A549 (cell line): ENCODE data around the gene SIM1.

ENCODE experiments used
- CTCF ChIP-seq: fragments of >200 bp; sonication (Bioruptor Twin); formaldehyde crosslinking; IDR thresholded peaks from 3 replicates; pipeline ENCODE4 v1.5.1; 2016
- EP300 ChIP-seq, 2 experiments: fragments of >200 bp; sonication (Bioruptor Twin); formaldehyde crosslinking; IDR thresholded peaks; 2 replicates in 1 of 2; 3 replicates in 1 of 2; pipeline ENCODE4 v1.6.1; 2016 to 2017
- HOXA7 ChIP-seq: fragments of 250-450 bp; sonication (Bioruptor Pico); IDR thresholded peaks from 2 replicates; pipeline ENCODE4 v1.5.0; 2020; ENCODE audit warnings: mild to moderate bottlenecking, moderate library complexity
- TFCP2L1 ChIP-seq: fragments of 250-450 bp; sonication (Bioruptor Pico); IDR thresholded peaks from 2 replicates; pipeline ENCODE4 v1.5.0; 2021; ENCODE audit warnings: mild to moderate bottlenecking
- TF ChIP-seq, protein P1 (sequence below): fragments of 200-600 bp; sonication (generic); IDR thresholded peaks from 2 replicates; pipeline ENCODE4 v1.6.1; 2016; ENCODE audit warnings: antibody characterized with exemption, mild to moderate bottlenecking, moderate library complexity

GRCh38 chr6:100349366-100349765 is 115.4 kb downstream of the SIM1 start:
- TF ChIP-seq CTCF (no peak), EP300 (IDR thresholded peaks at IDR 0.05) (no peak), TFCP2L1 (CRISPR knock-in tag) (no peak), HOXA7 (CRISPR knock-in tag) (no peak)
- TF ChIP-seq, protein P1, sequence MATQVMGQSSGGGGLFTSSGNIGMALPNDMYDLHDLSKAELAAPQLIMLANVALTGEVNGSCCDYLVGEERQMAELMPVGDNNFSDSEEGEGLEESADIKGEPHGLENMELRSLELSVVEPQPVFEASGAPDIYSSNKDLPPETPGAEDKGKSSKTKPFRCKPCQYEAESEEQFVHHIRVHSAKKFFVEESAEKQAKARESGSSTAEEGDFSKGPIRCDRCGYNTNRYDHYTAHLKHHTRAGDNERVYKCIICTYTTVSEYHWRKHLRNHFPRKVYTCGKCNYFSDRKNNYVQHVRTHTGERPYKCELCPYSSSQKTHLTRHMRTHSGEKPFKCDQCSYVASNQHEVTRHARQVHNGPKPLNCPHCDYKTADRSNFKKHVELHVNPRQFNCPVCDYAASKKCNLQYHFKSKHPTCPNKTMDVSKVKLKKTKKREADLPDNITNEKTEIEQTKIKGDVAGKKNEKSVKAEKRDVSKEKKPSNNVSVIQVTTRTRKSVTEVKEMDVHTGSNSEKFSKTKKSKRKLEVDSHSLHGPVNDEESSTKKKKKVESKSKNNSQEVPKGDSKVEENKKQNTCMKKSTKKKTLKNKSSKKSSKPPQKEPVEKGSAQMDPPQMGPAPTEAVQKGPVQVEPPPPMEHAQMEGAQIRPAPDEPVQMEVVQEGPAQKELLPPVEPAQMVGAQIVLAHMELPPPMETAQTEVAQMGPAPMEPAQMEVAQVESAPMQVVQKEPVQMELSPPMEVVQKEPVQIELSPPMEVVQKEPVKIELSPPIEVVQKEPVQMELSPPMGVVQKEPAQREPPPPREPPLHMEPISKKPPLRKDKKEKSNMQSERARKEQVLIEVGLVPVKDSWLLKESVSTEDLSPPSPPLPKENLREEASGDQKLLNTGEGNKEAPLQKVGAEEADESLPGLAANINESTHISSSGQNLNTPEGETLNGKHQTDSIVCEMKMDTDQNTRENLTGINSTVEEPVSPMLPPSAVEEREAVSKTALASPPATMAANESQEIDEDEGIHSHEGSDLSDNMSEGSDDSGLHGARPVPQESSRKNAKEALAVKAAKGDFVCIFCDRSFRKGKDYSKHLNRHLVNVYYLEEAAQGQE, result no peak
